ENCODE results near the gene ATP6V0D1.

GRCh38 chr16:67393788-67394154 is 87.2 kb downstream of the ATP6V0D1 start:
- TF ChIP-seq CTCF (IDR thresholded peaks at IDR 0.05; ENCODE audit: low read length) (no peak), EZH2phosphoT487 (IDR thresholded peaks at IDR 0.05; ENCODE audit: low read length) (no peak)
